Measurements from ENCODE around the gene VAMP7.
"Not testable (repeated sequence)": the region's sequence is repeated elsewhere in the genome, so short reads cannot be mapped to it uniquely, and the experiment has no call there.

Gene VAMP7

DNA sequence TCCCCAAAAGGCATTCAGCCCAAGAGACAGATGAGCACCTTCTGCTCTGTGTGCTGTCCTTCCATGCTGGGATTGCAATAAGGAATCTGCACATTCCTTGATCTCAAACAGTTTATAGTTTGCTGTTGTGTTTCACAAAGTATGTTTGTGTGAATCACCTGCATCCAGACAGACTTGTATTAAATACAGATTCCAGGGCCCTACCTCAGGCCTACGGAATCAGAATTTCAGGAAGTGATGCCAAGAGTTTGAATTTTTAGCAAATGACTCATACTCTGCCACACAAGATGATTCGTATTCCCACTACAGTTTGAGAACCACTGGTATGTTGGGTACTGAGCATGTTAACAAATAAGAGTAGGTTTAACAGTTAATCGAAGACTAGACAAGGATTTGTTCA lies 7.0 kb downstream of the VAMP7 start:
- Mint-ChIP-seq H3K27me3 (ENCODE audit: low read depth) (no peaks in the 10 kb centered on the region), H3K9me3 (no peaks in the 10 kb centered on the region), H3K4me3 (no peak overlapping the region), H3K4me1 (ENCODE audit: low read depth) (peaks cover 17% of the 10 kb centered on the region), H3K36me3 (ENCODE audit: low read depth) (peaks cover 21% of the 10 kb centered on the region), H3K27ac (no peak overlapping the region)

DNA sequence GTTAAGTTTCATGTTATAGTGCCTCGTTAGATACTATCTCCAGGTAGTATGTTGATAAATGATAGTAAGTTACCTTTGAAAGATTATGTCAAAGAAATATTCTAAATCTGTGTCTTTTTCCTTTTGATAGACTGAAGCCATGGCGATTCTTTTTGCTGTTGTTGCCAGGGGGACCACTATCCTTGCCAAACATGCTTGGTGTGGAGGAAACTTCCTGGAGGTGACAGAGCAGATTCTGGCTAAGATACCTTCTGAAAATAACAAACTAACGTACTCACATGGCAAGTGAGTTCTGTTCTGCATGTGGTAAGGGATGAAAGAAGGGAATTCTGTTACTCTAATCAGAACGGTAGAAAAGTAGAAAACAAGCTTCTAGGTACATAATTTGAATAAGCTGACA lies 8.2 kb downstream of the VAMP7 start:
- no peak overlapping the region for H3K27ac Mint-ChIP-seq
- peaks cover 22% of the 10 kb centered on the region for H3K36me3 Mint-ChIP-seq (ENCODE audit: low read depth)
- peaks cover 16% of the 10 kb centered on the region for H3K4me1 Mint-ChIP-seq (ENCODE audit: low read depth)
- no peaks in the 10 kb centered on the region for H3K9me3 Mint-ChIP-seq
- no peak overlapping the region for H3K4me3 Mint-ChIP-seq
- no peaks in the 10 kb centered on the region for H3K27me3 Mint-ChIP-seq (ENCODE audit: low read depth)

DNA sequence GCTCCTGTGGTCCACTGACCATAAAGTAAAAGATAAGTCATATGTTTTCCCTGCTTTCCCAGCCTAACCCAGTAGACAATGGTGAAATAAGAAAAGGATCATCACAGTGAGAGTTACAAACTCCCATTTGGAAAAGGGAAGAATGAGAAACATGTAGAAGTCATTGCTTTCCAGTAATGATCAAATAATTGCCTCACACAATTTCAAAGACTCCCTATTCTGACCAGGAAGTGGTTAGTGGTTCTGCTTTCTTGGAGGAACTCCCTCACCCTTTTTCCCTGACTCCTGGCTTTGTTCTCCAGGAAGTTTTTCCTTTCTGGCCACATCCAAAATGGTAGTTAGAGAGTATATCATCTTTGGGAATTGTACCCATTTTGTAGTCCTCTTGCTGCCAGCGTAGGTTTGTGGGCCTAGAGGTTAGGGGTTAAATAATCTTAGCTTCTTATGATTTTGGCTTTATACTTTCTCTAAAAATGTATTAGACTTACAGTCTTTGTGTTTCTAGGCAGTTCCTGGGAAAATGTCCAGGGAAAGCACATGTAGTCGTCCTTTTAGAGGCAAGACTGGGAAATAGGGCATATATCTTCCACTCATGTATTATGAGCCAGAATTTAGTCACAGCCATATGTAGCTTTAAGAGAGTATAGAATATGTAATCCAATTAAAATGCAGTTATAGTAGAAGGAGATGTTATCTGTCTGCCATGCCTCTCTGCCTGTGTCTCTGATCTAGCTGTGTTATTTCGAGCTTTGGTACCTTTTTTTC lies 10.5 kb downstream of the VAMP7 start:
- Mint-ChIP-seq H3K27me3 (ENCODE audit: low read depth) (no peaks in the 10 kb centered on the region), H3K9me3 (peaks cover 9% of the 10 kb centered on the region), H3K4me1 (ENCODE audit: low read depth) (peaks cover 10% of the 10 kb centered on the region), H3K27ac (no peak overlapping the region), H3K36me3 (ENCODE audit: low read depth) (peaks cover 29% of the 10 kb centered on the region), H3K4me3 (no peak overlapping the region)

DNA sequence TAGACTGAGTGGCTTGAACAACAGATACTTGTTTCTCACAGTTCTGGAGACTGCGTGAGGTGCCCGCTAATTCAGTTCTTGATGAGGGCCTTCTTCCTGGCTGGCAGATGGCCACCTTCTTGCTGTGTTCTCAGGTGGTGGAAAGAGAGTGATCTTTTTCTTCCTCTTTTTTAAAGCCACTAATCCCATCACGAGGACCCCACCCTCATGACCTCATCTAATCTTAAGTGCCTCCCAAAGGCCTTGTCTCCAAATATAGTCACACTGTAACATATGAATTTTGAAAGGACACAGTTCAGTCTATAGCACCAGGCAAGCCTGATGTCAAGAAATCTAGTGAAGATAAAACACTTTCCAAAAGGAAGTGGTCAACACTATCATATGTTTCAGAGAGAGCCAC lies 12.4 kb downstream of the VAMP7 start:
- peaks cover 34% of the 10 kb centered on the region for H3K36me3 Mint-ChIP-seq (ENCODE audit: low read depth)
- no peak overlapping the region for H3K27ac Mint-ChIP-seq
- no peak overlapping the region for H3K4me3 Mint-ChIP-seq

DNA sequence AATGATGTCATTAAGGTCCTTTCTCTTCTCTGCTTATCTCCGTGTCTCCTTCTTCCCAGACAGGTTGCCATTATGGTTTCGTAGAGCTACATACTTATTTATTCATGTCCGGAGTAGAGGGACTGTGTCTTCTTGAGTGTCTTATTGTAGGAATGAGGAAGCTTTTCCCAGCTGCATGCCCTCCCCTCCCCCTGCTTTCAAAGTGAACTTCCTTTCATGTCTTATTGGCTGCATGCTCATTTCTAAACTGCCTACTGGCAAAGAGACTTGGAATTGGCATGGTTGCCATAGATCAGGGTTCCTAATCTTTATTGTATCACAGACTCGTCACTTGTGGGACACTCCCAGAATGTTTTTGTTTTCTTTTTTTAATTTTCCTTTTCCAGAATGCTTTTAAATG lies 15.4 kb downstream of the VAMP7 start:
- Mint-ChIP-seq H3K36me3 (ENCODE audit: low read depth) (peaks cover 37% of the 10 kb centered on the region), H3K27ac (no peak overlapping the region), H3K4me1 (ENCODE audit: low read depth) (peaks cover 3% of the 10 kb centered on the region), H3K9me3 (peaks cover 9% of the 10 kb centered on the region), H3K27me3 (ENCODE audit: low read depth) (no peaks in the 10 kb centered on the region), H3K4me3 (no peak overlapping the region)

More for the DNA sequence above, 12.4 kb downstream of the VAMP7 start:
- Mint-ChIP-seq H3K9me3 (peaks cover 9% of the 10 kb centered on the region), H3K4me1 (ENCODE audit: low read depth) (peaks cover 7% of the 10 kb centered on the region), H3K27me3 (ENCODE audit: low read depth) (no peaks in the 10 kb centered on the region)

DNA sequence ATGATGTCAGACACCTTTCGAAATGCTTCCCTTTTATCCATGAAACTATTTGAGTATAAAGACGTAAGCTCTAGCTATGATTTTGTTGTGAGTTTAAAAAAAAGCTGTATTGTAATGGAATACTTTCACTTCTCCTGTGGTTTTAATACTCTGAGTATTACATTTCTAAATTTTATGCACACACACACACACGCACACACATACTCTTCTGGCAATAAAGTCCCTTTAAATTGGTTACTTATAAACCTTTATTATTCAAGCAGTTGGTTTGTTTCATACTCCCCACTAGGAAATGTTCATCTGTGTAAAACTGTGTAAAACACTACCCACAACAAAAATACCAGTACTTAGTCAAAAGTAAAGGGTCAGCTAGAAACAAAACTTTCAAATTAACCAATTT lies 18.2 kb downstream of the VAMP7 start:
- Mint-ChIP-seq H3K27me3 (ENCODE audit: low read depth) (no peaks in the 10 kb centered on the region), H3K9me3 (peaks cover 9% of the 10 kb centered on the region), H3K4me3 (no peak overlapping the region), H3K27ac (no peak overlapping the region), H3K36me3 (ENCODE audit: low read depth) (peaks cover 42% of the 10 kb centered on the region), H3K4me1 (ENCODE audit: low read depth) (no peaks in the 10 kb centered on the region)

DNA sequence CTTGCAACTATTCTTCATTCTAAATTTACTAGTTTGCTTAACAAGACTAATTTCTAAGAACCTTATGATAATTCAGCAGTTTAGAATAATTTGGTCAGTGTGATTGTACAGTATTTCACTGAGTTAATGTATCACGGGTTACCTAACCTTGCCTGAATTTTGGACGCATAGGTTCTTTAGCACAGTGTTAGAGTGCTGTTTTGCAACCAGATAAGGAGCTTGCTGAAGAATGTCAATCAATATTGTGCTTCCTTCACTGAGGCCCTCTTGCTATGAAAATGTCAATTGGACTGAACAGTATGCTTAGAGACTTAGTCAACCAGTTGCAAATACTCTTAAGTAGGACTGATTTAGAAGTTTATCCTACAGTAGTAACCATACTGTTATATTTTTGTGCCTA lies 19.6 kb downstream of the VAMP7 start:
- peaks cover 44% of the 10 kb centered on the region for H3K36me3 Mint-ChIP-seq (ENCODE audit: low read depth)
- H3K4me1 Mint-ChIP-seq (ENCODE audit: low read depth) = no peaks in the 10 kb centered on the region
- no peak overlapping the region for H3K4me3 Mint-ChIP-seq
- H3K27ac Mint-ChIP-seq = no peak overlapping the region
- H3K9me3 Mint-ChIP-seq = peaks cover 6% of the 10 kb centered on the region
- H3K27me3 Mint-ChIP-seq (ENCODE audit: low read depth) = no peaks in the 10 kb centered on the region

DNA sequence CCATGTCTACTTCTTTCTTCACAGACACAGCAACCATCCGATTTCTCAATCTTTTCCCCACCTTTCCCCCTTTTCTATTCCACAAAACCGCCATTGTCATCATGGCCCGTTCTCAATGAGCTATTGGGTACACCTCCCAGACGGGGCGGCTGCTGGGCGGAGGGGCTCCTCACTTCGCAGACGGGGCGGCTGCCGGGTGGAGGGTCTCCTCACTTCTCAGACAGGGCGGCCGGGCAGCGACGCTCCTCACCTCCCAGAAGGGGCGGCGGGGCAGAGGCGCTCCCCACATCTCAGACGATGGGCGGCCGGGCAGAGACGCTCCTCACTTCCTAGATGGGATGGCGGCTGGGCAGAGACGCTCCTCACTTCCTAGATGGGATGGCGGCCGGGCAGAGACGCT lies 26.5 kb downstream of the VAMP7 start:
- H3K9me3 Mint-ChIP-seq = peaks cover 38% of the 10 kb centered on the region
- H3K4me3 Mint-ChIP-seq; H3K4me1 Mint-ChIP-seq (ENCODE audit: low read depth); H3K27me3 Mint-ChIP-seq (ENCODE audit: low read depth); H3K27ac Mint-ChIP-seq: not testable (repeated sequence)
- peaks cover 58% of the 10 kb centered on the region for H3K36me3 Mint-ChIP-seq (ENCODE audit: low read depth)

DNA sequence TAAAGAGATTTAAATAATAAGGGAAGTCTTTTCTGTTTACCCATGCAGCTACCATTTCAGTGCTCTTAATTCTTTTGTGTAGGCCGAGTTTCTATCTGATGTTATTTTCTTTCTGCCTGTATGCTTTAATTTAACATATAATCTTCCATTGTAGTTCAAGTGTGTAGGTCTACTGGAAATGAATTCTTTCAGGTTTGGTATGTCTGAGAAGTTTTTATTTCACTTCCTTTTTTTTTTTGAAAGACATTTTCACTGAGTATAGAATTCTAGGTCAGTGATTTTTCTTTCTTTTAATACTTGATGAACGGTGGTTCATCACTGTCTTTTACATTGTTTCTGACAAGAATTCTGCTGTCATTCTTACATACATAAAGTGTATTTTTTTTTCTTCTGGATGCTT lies 42.1 kb downstream of the VAMP7 start:
- H3K27me3 Mint-ChIP-seq (ENCODE audit: low read depth) = no peaks in the 10 kb centered on the region
- no peaks in the 10 kb centered on the region for H3K4me1 Mint-ChIP-seq (ENCODE audit: low read depth)
- no peak overlapping the region for H3K4me3 Mint-ChIP-seq
- no peak overlapping the region for H3K27ac Mint-ChIP-seq
- peaks cover 42% of the 10 kb centered on the region for H3K36me3 Mint-ChIP-seq (ENCODE audit: low read depth)
- H3K9me3 Mint-ChIP-seq = peaks cover 17% of the 10 kb centered on the region

DNA sequence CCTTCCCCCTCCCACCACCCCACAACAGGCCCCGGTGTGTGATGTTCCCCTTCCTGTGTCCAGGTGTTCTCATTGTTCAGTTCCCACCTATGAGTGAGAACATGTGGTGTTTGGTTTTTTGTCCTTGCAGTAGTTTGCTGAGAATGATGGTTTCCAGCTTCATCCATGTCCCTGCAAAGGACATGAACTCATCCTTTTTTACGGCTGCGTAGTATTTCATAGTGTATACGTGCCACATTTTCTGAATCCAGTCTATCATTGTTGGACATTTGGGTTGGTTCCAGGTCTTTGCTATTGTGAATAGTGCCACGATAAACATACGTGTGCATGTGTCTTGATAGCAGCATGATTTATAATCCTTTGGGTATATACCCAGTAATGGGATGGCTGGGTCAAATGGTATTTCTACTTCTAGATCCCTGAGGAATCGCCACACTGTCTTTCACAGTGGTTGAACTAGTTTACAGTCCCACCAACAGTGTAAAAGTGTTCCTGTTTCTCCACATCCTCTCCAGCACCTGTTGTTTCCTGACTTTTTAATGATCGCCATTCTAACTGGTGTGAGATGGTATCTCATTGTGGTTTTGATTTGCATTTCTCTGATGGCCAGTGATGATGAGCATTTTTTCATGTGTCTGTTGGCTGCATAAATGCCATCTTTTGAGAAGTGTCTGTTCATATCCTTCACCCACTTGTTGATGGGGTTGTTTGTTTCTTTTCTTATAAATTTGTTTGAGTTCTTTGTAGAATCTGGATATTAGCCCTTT lies 49.9 kb downstream of the VAMP7 start:
- H3K4me1 Mint-ChIP-seq (ENCODE audit: low read depth); H3K27ac Mint-ChIP-seq; H3K27me3 Mint-ChIP-seq (ENCODE audit: low read depth); H3K4me3 Mint-ChIP-seq: not testable (repeated sequence)
- peaks cover 56% of the 10 kb centered on the region for H3K36me3 Mint-ChIP-seq (ENCODE audit: low read depth)
- H3K9me3 Mint-ChIP-seq = peaks cover 49% of the 10 kb centered on the region

DNA sequence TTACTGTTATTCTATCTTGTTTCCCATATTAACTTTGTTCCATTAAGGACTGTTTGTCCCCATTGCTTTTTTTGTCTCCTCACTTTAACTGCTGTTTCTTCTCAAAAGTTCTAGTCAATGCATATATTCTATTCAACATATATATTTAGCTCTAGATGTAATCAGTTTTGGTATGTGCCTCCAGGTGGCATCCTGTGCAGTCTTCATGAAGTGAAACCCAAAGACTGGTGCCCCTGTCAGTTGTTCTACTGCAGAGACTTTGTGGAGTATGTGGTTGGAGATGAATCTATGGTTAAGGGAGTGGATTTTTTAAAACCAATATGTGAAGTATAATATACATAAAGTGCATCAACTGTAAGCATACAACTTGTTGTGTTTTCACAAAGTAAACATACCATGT lies 57.0 kb downstream of the VAMP7 start:
- Mint-ChIP-seq H3K36me3 (ENCODE audit: low read depth) (peaks cover 22% of the 10 kb centered on the region), H3K4me3 (no peak overlapping the region), H3K27ac (no peak overlapping the region), H3K27me3 (ENCODE audit: low read depth) (no peaks in the 10 kb centered on the region), H3K4me1 (ENCODE audit: low read depth) (no peaks in the 10 kb centered on the region), H3K9me3 (peaks cover 4% of the 10 kb centered on the region)

DNA sequence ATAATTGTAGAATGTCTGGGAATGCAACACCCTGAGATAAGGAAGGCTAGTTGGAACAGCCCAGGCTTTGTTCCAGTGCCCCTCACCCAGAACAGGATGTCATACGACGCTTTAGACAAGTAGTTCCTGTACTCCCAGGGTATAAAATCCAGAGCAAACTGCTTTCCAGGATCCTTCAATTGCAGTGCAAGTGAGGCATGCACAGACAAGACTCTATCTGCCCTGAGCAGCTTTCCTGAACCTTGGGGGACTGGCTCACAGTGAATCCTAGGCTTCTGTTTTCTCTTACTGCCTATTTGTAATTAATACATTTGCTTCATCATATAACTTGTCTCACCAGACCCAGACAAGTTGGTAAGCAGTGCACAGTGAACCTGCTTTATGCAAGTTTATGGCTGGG lies 68.0 kb downstream of the VAMP7 start:
- Mint-ChIP-seq H3K9me3 (no peaks in the 10 kb centered on the region), H3K4me1 (ENCODE audit: low read depth) (no peaks in the 10 kb centered on the region), H3K36me3 (ENCODE audit: low read depth) (peaks cover 11% of the 10 kb centered on the region), H3K27me3 (ENCODE audit: low read depth) (no peaks in the 10 kb centered on the region), H3K27ac (no peak overlapping the region), H3K4me3 (no peak overlapping the region)

DNA sequence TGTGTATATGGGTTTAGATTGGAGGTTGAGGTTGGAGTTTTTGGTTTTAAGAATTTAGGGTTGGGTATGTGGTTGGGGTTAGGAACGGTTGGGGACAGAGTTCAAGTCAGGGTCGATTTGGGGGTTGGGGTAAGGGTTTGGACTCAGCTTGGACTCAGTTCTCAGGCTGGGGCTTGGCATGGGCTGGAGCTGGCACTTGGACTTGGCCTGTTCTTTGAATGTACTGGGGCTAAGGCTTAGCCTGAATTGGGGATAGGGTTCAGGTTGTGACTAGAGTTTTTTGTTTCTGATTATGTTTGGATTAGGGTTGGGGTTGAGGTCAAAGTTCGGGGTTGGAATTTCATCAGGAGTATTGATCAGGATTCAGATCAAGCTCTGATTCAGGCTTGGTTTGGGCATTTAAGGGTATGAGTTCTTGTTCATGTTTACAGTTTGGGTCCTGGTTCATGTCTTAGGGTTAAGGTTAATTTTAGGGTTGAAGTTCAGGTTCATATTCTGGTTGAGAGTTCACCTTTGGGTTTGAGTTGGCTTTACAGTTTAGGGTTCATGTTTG lies 70.2 kb downstream of the VAMP7 start:
- Mint-ChIP-seq H3K4me3 (no peak overlapping the region), H3K9me3 (no peaks in the 10 kb centered on the region), H3K27ac (no peak overlapping the region), H3K27me3 (ENCODE audit: low read depth) (no peaks in the 10 kb centered on the region), H3K4me1 (ENCODE audit: low read depth) (no peaks in the 10 kb centered on the region), H3K36me3 (ENCODE audit: low read depth) (no peaks in the 10 kb centered on the region)

DNA sequence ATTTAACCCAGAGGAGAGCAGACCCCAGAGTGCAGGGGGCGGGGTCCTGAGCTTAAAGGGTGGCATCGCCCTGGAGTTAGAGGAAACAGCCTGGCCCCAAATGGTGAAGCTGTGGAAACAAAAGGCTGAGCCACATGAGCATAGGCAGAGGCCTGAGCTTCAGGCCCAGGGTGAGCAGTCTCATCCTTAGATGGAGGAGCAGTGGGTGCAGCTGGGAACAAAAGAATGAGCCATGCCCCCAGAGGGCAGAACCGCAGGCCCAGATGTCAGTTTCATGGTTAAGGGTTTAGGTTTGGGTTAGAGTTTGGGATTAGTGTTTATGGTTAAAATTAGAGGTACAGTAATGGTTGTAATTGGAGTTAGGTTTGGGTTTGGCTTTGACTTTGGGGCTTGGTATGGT lies 71.9 kb downstream of the VAMP7 start:
- Mint-ChIP-seq H3K27me3 (ENCODE audit: low read depth) (no peaks in the 10 kb centered on the region), H3K27ac (no peak overlapping the region), H3K9me3 (no peaks in the 10 kb centered on the region), H3K4me3 (no peak overlapping the region), H3K4me1 (ENCODE audit: low read depth) (no peaks in the 10 kb centered on the region), H3K36me3 (ENCODE audit: low read depth) (no peaks in the 10 kb centered on the region)

DNA sequence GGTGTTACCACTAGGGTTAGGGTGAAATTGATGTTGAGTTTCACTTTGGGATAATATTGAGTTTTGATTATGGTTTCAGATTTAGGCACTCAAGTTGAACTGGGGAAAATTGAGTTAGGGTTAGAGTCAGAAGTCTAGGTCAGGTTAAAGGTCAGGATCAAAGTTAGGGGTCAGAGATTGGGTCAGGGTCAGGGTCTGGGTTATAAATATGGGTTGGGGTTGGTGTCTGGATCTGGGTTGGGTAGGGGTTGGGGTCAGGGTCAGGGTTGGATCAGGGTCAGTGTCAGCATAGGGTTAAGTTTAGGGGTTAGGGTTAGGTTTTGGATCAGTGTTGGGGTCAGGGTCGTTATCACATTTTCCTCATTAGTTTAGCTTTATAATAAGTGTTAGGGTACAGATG lies 73.6 kb downstream of the VAMP7 start:
- H3K4me1 Mint-ChIP-seq (ENCODE audit: low read depth) = no peaks in the 10 kb centered on the region
- H3K4me3 Mint-ChIP-seq = no peak overlapping the region
- H3K27ac Mint-ChIP-seq = no peak overlapping the region

More for the DNA sequence above, 73.6 kb downstream of the VAMP7 start:
- no peaks in the 10 kb centered on the region for H3K9me3 Mint-ChIP-seq
- no peaks in the 10 kb centered on the region for H3K36me3 Mint-ChIP-seq (ENCODE audit: low read depth)
- H3K27me3 Mint-ChIP-seq (ENCODE audit: low read depth) = no peaks in the 10 kb centered on the region

Data from T-helper 1 cell treated with Interleukin-12 subunit alpha and Interleukin-12 subunit beta and Interleukin-4 antibody, amounts not matched to agents 30 μg/mL and 1 μg/mL, for 36 hours (primary cell).